Left renal cortex interstitium (tissue), 4 donors: ENCODE data around the gene PALLD. TPM values are rescaled to one million over a fixed set of nuclear protein-coding genes. Genes with fewer than 3 reads are reported as not detected.
A peak's percentile ranks its signal among the peaks of the same experiment; 100 is the strongest.

Experiments used
- DNase-seq, 4 donors: peaks; one replicate each; pipeline ENCODE4 v3.0.0-alpha.2; 2013; ENCODE audit warnings: low read depth in 4 of 4, low spot score in 2 of 4, missing footprints in 1 of 4
- polyA plus RNA-seq, 4 donors: library from polyadenylated mRNA; unstranded; fragments of 120-200 nt; gene quantifications; one replicate each; pipeline ENCODE4 v1.2.1, GENCODE V29; 2013; ENCODE audit not compliant: insufficient read length in 4 of 4

The PALLD gene
- polyA plus RNA-seq, 4 donors = 171 to 242 (median 194) TPM

DNA sequence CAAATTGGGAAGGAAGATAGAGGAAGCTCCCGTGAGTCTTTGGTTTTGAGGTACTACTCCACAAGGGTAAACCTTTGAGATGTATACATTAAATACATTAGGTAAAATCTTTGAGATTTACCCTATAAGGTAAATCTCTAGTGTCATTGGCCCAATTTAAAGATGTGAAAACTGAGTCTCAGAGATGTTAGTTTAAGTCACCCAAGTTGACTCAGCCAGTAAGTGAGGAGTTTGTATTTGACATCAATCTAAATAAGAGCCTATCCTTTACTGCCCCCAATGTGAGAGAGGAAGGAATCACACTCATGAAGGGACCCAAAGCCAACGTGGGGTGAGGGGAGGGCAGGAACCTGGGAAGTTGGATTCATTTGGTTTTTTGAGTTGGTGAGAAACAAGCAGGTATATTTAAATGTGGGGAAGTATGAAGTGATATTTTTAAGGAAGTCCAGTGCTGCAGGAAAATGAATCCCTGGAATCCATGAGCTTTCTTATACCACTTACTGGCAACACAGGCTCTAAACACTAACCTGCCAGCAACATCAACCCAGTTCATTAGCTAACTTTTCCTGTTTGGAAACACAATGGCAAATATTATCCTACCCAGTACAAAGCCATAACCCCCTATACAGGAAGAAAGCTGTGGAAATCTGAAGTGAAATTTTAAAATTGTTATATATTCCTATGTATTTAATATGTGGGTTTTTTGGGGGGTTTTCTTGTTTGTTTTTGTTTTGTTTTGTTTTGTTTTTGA lies 55.3 kb downstream of the PALLD start:
- no peak for DNase-seq

DNA sequence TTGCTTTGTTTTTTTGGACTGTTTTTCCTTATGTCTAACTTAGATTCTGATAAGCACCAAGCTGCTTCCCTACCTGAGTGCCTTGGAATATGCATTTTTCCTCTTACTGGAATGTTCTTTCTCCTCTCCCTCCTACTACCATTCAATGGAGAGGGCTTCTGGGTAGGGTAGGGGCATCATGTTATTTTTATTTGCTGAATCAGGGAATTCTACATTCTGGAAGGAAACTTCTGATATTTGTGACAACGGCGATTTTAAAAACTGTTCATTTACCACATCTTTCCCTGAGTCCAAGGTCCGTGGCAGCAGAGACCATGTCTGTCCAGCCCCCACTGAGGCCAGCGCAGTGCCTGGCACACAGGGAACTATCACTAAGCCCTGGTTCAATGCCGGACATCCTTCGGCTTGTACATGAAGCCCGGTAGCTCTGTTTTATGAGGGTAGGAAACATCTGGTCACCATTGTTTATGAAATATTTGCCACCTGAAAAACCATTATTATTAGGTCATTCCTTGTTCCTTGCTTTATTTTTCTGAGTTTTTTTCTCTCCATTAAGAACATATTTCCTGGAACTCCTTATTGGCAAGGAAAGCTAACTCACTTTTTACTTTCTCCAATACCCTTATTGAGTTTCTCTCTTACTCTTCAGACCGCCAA lies 57.0 kb downstream of the PALLD start:
- DNase-seq = no peak

DNA sequence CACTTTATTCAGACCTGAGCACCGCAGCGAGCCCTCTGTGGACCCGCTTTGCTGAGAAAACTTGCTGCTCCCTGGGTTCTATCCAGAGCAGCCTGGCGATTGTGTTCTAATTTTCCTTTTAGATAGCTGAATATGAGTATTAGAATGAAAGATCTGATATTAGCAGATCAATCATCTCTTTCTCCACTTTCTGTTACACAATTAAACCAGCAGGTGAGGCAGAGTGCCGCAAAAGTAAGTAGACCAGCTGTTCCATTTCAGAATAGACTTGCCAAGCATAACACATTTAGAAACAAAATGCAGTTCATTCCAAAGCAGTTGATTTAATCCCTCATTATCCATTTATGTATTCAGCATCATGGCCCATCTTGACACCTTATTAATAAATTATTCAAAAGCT lies 58.6 kb downstream of the PALLD start:
- DNase-seq = no peak

DNA sequence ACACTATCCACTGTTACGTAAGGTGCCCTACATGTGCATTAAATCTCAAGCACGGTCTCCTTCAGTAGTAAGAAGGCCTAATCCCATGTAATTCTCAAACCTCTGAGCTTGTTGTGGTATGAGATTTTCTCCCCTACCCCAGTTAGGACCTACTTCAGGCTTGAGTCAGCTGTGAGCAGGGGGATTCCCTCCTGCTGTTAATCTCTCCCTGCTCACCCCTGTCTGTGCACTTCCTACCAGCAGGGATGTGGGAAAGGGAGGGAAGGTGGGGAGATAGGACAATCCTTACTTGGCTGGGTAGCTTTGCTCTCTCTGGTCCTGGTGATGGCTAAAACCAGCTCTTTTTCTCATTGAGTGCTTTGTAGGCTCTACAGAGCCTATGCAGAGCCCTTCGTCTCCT lies 60.8 kb downstream of the PALLD start:
- no peak for DNase-seq

DNA sequence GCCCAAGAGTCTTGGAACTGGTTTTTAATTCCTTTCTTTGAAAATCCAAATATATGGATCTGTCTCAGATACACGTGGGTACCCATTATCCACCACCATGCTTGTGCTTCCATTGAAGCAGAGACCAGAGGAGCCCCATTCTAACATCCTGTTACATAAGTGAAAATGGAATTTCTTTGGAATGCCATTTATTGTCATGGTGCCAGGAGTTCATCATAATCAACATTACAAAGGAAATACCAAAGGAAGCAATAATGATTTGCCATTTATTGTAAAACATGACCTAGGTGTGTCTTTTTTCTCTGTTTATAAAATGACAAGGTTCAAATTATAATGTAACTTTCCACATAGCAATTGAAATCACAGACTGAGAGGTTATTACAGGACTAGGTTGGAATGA lies 61.7 kb downstream of the PALLD start:
- DNase-seq = no peak

DNA sequence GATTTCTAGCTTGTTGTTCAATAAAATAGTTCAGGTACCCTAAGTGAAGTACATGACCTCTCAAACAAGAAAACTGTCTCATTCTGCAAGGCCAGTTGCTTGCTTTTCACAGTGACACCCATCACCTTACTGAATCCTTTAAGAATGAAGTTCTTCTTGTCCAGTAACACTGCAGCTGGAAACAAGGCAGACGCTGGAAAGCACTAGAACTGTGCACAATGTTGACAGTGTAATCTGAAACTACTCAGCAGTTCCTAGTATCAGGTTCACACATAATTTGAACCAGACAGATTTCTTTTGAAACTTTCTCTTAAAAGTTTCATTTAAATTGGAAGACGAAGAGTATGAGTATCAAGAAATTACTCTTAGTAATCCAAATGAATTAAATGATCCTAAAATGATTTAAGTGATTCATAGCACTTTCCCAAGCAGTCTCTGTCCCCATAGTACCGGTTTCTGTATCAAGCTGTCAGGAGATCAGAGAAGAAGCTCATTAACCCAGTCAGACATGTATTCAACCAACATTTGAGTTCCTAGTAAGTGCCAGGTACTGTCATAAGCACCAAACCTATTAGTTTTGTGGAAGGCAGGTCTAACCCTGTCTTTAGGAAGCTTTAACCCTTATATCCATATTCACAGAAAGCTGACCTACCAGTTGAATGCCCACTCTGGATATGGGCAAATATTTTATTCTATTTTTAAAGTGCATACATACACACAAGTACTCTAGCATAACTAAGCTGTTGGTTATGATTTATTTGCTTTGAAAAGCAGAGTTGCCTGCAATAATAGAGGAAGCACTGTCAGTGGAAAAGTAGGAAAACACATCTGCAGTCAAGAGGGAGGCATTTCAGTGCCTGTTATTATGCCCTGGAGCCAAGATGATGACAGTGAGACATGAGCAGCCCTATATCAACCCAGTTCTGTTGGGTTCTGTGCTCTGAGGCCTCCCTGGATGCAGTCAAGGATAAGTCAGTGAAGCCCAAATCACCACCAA lies 63.6 kb downstream of the PALLD start:
- peak in 3 of 4 donors; percentile 26 to 49 (median 48) for DNase-seq

DNA sequence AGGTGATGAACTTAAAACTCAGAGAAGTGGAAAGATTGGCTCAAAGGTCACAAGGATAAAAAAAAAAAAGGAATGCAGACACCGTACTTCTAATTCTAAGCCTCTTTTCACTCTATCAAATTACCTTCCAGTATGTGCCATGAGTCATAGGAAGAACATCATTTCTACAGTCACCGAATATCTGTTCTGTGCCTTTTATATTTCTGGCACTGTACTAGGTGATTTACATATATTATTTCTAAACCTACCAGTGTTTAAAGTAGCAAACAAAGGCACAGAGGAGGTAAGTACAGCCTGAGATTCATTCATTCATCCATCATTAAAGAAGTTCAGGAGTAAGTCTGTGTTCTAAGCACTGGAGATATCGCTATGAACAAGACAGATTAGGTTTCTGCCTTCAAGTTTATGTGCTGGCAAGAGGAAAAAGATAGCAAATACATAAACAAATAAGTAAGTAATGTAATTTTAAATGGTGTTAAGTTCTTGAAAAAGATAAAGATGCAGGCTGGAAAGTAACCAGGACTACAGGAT lies 65.3 kb downstream of the PALLD start:
- no peak for DNase-seq

DNA sequence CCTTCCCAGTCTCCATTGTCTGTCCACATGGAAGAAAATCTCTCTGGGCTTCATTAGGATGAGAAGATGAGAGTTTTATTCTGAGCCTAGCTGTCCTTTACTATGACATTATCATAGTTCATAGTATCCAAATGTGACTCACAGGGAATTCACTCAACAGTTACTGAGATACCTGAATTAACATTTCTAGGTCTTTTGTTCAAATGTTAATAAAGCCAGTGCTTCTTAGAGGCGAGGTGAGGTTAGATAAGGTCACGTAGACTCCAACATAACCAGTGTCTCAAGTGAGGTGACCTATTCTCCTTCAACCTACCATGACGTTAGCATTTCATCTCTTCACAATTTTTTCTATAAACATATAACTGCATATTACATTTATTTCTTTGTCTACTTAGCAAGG lies 67.2 kb downstream of the PALLD start:
- no peak for DNase-seq

DNA sequence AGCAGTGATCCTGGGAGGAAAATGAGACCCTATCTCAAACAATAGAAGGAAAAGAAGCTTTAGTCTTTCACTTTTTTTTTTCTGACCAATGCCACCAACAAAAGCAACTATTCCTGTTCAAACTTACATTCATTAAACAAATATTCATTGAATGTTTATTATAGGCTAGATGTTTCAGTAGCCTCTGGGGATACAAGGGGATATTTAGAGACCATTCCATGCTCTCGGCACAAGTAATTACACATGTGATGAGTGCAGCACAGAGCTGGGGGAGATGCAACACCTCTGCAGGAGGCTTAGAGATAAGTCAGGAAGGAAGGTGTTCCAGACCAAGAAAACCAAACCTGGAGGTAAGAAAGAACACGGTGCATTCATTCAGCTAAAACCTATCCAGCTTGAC lies 68.3 kb downstream of the PALLD start:
- DNase-seq = no peak

DNA sequence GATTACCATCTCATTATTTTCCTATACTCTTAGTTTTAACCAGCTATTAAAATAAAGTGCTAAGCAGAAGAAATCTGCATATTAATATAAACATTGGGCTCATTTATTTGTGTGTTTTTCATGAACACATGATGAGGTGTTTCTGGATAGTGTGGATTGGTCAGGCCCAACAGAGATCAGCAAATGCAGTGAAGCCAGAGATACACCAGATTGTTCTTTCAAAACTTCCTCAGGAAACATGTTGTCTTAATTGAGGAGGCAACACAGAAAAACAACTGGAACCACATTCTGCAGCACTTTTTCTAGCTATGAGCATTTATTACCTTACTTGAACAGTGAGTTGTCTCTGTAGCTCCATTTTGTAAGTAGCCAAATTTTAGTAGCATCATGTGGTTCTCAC lies 69.9 kb downstream of the PALLD start:
- DNase-seq = no peak

DNA sequence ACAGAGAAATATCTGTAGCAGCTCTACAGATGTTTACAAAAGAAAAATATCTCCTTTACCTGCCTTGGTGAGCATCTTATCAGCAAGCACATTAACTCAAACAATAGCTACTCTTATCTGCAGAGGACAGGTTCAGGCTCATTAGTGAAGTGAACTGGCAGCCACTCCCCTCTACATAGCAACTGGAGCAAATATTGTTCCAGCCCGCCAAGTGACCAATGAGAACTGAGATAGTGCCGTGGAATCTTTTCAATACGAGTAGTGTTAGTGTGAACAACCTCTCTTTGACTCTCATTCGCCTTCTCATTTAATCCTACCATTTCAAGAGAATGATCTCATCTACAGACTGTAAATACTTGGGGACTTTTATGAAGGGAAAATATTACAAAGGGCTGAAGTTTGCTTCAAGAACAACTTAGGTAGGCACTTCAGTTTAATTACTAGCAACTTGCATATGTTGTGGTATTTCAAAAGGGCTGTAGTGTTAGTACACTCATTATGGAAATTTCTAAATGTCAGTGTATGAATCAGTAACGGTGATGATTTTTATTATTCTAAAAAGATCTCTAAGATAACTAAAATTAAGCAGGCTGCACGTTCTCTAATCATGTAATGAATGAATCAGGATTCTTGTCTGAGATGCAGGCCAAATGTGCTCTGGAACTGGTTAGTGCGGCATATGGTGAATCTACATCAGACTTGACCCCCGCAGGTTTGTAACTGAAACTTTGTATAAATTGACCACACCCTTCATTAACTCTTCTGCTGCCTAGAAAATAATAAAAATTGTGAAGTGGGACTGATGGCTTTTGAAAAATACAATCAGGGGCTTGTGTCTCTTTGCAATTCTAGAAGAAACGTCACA lies 72.4 kb downstream of the PALLD start:
- DNase-seq = no peak

DNA sequence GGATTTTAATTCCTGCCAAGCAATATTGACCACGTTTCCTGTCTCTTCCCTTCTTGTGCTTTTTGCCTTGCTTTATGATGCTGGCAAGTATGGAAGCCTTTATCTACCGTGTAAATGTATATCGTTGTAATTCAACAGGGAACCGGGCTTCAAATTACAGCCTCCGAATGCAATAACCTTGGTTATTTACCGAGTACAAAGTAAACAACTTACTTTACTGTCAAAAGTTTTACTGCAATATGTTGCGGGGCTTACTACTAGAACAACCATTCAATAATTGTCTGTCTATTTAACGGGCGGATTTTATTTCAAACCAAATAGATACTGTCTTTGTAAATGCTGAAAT lies 73.1 kb downstream of the PALLD start:
- no peak for DNase-seq

DNA sequence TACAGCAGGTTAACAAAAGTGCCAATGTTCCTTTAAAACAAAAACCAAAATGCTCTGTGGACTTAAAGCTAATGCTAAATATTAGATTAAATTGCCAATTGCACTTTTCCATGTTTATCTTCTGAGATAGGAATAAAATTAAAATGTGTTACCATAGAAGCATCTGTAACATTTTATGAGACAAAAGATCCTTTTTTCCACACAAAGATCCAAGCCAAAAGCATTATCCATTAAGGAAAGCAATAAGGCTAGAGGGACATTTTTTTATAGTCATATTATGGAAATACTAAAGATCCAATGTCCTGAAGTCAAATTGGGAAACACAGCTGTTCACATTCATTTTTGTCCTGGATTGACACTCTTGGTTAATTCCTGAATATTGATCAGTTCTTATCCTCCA lies 73.6 kb downstream of the PALLD start:
- DNase-seq = no peak

DNA sequence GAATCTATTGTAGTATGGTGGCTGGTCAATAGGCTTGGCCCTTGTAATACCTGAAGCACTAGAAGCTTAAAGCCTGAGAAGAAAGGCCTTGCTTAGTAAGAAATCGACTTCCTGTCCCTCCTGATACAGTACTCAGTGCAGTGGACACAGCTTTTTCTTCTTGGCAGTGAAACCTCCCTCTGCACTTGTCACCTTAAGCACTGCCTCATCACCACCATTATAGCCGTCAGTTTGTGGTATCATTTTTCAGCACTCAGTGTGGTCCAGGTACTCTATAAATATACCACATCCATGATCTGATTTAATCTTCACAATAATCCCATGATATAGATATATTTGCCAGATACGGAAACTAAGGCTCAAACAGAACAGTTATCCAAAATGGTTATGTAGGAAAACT lies 75.2 kb downstream of the PALLD start:
- DNase-seq = no peak

DNA sequence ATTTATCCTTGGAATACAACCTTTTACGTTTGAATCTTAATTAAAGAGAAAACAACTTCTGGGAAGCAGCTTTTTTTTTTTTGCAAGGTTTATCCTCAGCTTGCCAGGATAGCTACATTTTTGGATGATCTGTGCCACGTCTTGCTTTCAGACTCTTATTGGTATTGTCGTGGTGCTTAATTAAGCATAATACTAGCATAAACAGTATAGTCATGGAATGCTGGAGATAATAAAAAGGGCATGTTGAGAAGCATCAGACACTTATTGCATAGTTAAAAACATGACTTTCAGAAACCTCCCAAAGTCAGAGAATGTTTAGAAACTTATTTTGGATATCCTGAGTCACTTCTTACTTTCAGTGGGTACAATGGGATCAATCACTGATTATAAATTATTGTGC lies 77.0 kb downstream of the PALLD start:
- no peak for DNase-seq

DNA sequence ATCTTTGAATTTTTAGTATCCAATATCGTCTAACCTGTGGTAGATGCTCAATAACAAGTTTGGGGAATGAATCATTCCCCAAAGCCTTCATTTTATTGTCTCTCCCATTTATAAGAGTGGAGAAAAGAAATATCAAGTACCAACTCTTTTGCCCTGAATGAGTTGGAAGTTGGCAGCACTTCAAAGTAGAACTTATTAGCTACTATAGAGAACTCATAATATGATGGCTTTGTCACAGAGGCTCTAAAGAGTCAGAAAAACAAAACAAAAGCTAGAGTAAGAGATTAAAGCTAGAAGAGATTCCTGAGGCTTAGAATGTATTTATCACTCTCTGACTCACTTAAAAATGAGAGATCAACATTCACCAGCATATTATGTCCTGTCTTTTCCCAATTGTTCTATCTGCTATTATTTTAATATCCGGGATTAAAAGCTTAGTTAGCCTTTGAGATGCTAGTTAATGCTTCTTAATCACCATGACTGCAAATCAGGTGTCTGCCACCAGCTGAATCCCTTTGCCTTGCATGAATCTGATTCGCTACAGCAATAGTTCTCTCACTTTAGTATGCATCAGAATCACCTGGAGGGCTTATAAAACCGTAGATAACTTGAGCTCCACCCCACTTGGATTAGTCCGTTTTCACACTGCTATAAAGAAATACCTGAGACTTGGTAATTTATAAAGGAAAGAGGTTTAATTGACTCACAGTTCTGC lies 77.9 kb downstream of the PALLD start:
- DNase-seq = no peak

DNA sequence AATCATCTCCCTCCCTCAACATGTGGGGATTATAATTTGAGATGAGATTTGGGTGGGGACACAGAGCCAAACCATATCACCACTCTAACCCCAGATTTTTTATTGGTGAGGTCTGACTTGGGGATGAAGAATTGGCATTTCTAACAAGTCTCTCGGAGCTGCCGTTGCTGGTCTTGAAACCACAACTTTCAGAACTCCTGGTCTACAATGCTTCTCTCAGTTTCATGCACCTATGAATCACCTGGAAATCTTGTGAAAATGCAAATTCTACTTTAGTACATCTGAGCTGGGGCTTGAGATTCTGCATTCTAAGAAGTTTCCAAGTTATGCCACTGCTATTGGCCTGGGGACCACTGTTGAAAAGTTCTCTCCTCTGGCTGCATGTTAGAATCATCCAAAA lies 78.6 kb downstream of the PALLD start:
- no peak for DNase-seq

DNA sequence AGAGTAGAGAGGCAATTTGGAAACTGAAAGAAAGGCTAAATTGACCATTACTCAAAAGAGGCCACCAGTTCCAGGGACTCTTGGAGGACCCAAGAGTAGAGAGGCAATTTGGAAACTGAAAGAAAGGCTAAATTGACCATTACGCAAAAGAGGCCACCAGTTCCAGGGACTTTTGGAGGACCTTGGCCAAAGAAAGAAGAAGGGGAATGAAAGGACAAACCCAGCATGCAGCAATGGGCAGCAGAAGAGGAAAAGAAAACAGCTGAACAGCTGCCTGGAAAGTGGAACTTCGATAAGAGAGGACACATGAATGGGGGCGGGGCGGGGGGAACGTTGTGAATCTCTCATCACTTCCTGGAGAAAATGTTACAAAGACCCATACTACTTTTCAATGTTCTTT lies 80.8 kb downstream of the PALLD start:
- no peak for DNase-seq

DNA sequence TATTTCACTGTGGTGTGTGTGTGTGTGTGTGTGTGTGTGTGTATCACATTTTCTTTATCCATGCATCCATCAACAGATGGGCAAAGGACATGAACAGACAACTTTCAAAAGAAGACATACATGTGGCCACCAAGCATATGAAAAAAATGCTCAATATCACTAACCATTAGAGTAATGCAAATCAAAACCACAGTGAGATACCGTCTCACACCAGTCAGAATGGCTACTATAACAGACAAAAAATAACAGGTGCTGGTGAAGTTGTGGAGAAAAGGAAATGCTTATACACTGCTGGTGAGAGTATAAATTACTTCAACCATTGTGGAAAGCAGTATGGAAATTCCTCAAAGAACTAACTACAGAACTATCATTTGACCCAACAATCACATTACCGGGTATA lies 83.4 kb downstream of the PALLD start:
- DNase-seq = no peak
